ENCODE results near the gene ITGB3. TPM values are rescaled to one million over a fixed set of nuclear protein-coding genes. Genes with fewer than 3 reads are reported as not detected.

The ITGB3 gene
- total and polyA plus RNA-seq, 7 donors = 0.69 to 62.7 (median 28.5) TPM

DNA sequence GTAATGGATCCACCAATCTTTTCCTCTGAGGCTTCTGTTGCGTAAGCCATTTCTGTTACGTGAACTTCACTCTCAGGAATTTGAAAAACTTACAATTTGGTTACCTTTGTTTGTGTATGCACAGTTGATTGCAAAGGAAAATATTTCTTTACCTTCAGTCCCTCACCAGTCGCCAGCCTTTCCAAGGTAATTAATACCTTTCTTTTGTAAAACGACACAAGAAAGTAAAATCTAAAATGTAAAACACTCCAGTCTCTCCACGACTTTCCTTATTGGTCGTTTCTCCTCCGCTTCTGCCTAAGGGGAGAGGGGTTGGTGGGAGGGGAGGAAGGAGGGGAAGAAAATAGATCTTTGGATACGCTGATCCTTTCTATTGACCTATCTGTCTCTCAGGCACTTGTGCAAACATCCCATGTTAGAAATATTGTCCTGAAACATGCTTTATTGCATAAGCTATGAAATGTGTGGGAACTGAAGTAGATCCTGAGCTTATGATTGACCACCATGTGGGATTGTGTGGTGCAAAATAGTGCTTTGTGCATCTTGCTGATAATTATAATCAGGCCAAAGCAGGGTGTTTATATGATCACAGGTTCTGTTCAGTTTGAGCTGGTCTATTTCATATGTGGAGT lies 37.7 kb downstream of the ITGB3 start:
- no peak for DNase-seq
- H3K4me1 ChIP-seq = peaks cover 0 to 21% (median 11%) of the 10 kb centered on the region in 4 donors
- H3K27ac ChIP-seq = no peak overlapping the region
- no peak for TF ChIP-seq EP300 (IDR thresholded peaks at IDR 0.05)
- no peak for TF ChIP-seq POLR2A (IDR thresholded peaks at IDR 0.05)
- TF ChIP-seq, protein P1, sequence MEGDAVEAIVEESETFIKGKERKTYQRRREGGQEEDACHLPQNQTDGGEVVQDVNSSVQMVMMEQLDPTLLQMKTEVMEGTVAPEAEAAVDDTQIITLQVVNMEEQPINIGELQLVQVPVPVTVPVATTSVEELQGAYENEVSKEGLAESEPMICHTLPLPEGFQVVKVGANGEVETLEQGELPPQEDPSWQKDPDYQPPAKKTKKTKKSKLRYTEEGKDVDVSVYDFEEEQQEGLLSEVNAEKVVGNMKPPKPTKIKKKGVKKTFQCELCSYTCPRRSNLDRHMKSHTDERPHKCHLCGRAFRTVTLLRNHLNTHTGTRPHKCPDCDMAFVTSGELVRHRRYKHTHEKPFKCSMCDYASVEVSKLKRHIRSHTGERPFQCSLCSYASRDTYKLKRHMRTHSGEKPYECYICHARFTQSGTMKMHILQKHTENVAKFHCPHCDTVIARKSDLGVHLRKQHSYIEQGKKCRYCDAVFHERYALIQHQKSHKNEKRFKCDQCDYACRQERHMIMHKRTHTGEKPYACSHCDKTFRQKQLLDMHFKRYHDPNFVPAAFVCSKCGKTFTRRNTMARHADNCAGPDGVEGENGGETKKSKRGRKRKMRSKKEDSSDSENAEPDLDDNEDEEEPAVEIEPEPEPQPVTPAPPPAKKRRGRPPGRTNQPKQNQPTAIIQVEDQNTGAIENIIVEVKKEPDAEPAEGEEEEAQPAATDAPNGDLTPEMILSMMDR (IDR thresholded peaks at IDR 0.05) = no peak
- TF ChIP-seq POLR2AphosphoS5 (IDR thresholded peaks at IDR 0.05) = no peak
- no peak overlapping the region for H3K4me3 ChIP-seq
- intact Hi-C loops (cut with DNase I) = no loop called here
- H3K27me3 ChIP-seq = no peaks in the 10 kb centered on the region
- WGBS, 2 donors = 77 to 83% methylated on average over 8 of the region's 8 CpGs
- no peaks in the 10 kb centered on the region for H3K9me3 ChIP-seq
- peaks cover 2 to 83% (median 23%) of the 10 kb centered on the region in 4 donors for H3K36me3 ChIP-seq

DNA sequence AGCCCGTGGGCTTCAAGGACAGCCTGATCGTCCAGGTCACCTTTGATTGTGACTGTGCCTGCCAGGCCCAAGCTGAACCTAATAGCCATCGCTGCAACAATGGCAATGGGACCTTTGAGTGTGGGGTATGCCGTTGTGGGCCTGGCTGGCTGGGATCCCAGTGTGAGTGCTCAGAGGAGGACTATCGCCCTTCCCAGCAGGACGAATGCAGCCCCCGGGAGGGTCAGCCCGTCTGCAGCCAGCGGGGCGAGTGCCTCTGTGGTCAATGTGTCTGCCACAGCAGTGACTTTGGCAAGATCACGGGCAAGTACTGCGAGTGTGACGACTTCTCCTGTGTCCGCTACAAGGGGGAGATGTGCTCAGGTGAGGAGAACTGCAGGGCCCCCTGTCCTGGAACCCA lies 38.6 kb downstream of the ITGB3 start:
- TF ChIP-seq EP300 (IDR thresholded peaks at IDR 0.05) = no peak
- no peak for TF ChIP-seq POLR2A (IDR thresholded peaks at IDR 0.05)
- TF ChIP-seq, protein P1 (IDR thresholded peaks at IDR 0.05) = no peak
- no peak for TF ChIP-seq POLR2AphosphoS5 (IDR thresholded peaks at IDR 0.05)
- Histone ChIP-seq H3K4me1 (peaks cover 0 to 24% (median 13%) of the 10 kb centered on the region in 4 donors), H3K27ac (no peak overlapping the region), H3K9me3 (no peaks in the 10 kb centered on the region), H3K27me3 (no peaks in the 10 kb centered on the region), H3K36me3 (peaks cover 2 to 75% (median 19%) of the 10 kb centered on the region in 4 donors), H3K4me3 (no peak overlapping the region)
- intact Hi-C loops (cut with DNase I) = no loop called here
- 93 to 95% methylated on average over 14 of the region's 14 CpGs for WGBS, 2 donors
- DNase-seq = no peak

- Histone ChIP-seq H3K9me3 (no peaks in the 10 kb centered on the region), H3K27ac (peak overlapping the region; percentile 15 to 62 (median 37)), H3K4me1 (peaks cover 0 to 36% (median 23%) of the 10 kb centered on the region in 4 donors), H3K36me3 (peaks cover 5 to 61% (median 15%) of the 10 kb centered on the region in 4 donors), H3K27me3 (no peaks in the 10 kb centered on the region), H3K4me3 (no peak overlapping the region)
- no peak for TF ChIP-seq EP300 (IDR thresholded peaks at IDR 0.05)
- TF ChIP-seq POLR2A (IDR thresholded peaks at IDR 0.05) = no peak
- no peak for TF ChIP-seq POLR2AphosphoS5 (IDR thresholded peaks at IDR 0.05)
- intact Hi-C loops (cut with DNase I) = no loop called here
- WGBS, 2 donors = 90% methylated on average over 14 of the region's 14 CpGs
- DNase-seq = no peak
Measured at GRCh38 chr17:47295037-47295873, 41.6 kb downstream of the ITGB3 start.

GRCh38 chr17:47295874-47296255 lies 42.2 kb downstream of the ITGB3 start:
- Histone ChIP-seq H3K27ac (peak overlapping the region; percentile 15 to 62 (median 37)), H3K27me3 (no peaks in the 10 kb centered on the region), H3K9me3 (no peaks in the 10 kb centered on the region), H3K36me3 (peaks cover 7 to 61% (median 18%) of the 10 kb centered on the region in 4 donors), H3K4me3 (no peak overlapping the region), H3K4me1 (peaks cover 0 to 36% (median 23%) of the 10 kb centered on the region in 4 donors)
- intact Hi-C loops (cut with DNase I) = no loop called here
- no peak for DNase-seq
- TF ChIP-seq, protein P1 (IDR thresholded peaks at IDR 0.05) = no peak
- 81 to 89% methylated on average over 6 of the region's 6 CpGs for WGBS, 2 donors

- no peak for DNase-seq
- Histone ChIP-seq H3K27me3 (no peaks in the 10 kb centered on the region), H3K9me3 (no peaks in the 10 kb centered on the region), H3K4me1 (peaks cover 0 to 36% (median 23%) of the 10 kb centered on the region in 4 donors), H3K4me3 (no peak overlapping the region), H3K36me3 (peaks cover 17 to 61% (median 30%) of the 10 kb centered on the region in 4 donors), H3K27ac (peak overlapping the region in 3 of 4 donors; percentile 29 to 47 (median 43))
- intact Hi-C loops (cut with DNase I) = no loop called here
- TF ChIP-seq POLR2A (IDR thresholded peaks at IDR 0.05) = no peak
- no peak for TF ChIP-seq EP300 (IDR thresholded peaks at IDR 0.05)
- TF ChIP-seq, protein P1 (IDR thresholded peaks at IDR 0.05) = no peak
- no peak for TF ChIP-seq POLR2AphosphoS5 (IDR thresholded peaks at IDR 0.05)
- 94 to 96% methylated on average over 4 of the region's 4 CpGs for WGBS, 2 donors
Measured at GRCh38 chr17:47297661-47298400, 44.2 kb downstream of the ITGB3 start.

All from sigmoid colon (tissue), 7 donors.